ENCODE results near the gene PLD6.
A peak's percentile ranks its signal among the peaks of the same experiment; 100 is the strongest.
"Not testable (repeated sequence)": the region's sequence is repeated elsewhere in the genome, so short reads cannot be mapped to it uniquely, and the experiment has no call there.

The PLD6 gene

DNA sequence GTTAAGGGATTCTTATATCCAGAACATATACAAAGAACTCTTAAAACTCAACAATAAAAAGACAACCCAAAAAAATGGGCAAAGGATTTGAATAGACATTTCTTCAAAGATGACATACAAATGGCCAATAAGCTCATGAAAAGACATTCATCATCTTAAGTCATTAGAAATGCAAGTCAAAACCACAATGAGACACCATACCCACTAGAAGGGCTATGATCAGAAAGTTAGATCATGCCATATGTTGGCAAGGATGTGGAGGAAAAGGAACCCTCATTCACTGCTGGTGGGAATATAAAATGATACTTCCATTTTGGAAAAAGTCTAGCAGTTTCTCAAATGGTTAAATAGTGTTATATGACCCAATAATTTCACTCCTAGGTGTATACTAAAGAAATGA, 9.4 kb downstream of the PLD6 start:
- DNase-seq = no peak

DNA sequence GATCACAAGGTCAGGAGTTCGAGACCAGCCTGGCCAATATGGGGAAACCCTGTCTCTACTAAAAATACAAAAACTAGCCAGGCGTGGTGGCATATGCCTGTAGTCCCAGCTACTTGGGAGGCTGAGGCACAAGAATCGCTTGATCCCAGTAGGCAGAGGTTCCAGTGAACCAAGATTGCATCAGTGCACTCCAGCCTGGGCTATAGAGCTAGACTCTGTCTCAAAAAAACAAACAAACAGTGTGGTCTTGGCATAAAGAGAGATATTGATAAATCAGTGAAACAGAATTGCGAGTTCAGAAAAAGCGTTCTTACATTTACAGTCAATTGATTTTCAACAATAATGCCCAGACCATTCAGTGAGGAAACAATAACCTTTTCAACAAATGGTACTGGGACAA, 10.7 kb downstream of the PLD6 start:
- DNase-seq = not testable (repeated sequence)

GRCh38 chr17:17191961-17192381, 14.2 kb downstream of the PLD6 start:
- DNase-seq = no peak

GRCh38 chr17:17191346-17191792, 14.8 kb downstream of the PLD6 start:
- no peak for DNase-seq

DNA sequence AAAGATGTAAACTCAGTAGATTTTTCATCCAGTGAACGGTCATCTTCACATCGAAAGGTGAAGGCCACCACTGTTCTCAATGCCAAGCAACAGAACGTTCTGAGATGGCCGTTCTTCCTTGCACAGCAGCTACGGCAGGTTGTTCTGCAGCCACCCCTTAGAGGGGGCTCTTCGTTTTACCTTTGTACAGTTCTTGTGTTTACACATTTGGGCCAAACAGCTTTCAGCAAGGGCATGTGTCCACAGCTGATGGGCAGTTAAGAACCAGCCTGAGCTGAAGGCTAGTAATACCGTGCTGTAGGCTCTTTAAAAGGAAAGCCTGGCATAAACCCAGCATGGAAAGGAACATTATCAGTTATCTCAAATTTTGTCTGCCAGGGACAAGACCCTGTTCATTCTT, 15.9 kb downstream of the PLD6 start:
- DNase-seq = no peak

DNA sequence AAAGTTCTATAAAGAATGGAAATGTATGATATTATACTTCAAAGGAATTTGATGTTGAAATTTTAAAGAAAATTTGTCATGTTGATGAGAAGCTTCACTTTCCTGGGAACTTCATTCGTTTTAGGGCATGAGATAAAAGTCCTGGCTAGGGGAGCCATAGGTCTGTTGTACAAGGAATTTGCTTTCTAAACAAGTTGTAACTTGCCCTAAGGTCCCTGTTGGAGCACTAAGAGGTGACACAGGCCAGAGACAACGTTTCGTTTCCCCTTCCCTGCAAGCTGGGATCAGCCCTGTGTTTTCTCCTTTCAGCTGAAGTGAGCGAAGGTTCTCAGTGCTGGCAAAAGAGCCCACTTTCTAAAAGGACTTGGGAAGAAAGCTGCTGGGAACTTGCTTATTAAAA, 16.6 kb downstream of the PLD6 start:
- DNase-seq = no peak

DNA sequence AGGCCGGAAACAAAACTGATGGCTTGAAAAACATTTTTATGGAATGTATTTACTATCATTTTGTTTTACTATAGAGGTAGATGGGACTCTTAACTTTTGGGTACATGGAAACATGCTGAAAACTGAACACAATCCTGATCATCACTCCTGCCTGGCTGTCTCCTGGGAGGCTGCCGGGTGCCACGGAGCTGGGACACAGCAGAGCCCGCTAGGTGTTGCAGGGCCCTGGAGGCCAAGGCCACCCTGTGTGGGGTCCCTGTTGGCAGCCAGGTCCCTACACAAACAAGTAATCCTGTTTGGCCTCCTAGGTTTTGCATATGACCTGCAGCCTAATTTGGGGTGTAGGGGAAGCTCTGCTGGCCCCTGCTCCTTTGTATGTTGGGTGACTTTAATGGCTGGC, 17.5 kb downstream of the PLD6 start:
- no peak for DNase-seq

DNA sequence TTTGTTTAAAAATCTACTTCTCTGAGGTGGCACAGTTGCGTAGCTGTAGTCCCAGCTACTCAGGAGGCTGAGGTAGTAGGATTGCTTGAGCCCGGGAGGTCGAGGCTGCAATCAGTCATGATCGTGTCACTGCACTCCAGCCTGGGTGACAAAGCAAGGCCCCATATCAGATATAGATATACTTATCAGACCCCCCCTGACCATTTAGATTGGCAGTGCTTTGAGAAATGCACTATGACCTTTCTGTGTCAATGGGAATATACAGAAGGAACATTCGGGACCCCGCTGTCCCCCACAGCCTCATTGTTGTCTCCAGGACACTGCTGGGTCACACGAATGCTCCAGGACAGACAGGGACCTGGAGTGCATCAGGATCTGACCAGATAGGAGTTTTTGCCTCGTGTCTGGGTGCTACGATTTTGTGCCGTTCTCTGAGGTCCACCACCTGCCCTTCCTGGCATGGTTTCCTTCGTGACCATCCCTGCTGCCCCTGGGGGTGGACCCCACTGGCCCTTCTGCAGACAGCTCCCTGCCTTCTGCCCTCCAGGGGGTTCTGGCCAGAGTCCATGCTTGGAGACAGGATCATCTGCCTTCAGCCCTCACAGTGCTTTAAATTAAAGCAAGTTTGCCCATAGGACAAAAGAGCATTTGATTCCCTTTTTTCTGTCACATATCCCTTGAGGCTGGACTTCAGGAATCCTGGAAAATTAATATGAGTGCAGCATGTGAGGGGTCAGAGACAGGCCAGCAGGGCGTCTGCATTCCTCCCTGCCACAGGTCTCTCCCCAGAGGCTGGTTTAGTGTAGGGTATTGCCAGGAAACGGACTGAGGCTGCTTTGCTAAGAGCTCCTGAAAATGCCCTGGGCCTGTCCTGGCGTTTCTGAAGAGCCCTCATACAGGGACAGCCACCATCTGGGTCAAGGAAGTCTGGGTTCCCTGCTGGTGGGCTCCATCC, 19.3 kb downstream of the PLD6 start:
- no peak for DNase-seq

DNA sequence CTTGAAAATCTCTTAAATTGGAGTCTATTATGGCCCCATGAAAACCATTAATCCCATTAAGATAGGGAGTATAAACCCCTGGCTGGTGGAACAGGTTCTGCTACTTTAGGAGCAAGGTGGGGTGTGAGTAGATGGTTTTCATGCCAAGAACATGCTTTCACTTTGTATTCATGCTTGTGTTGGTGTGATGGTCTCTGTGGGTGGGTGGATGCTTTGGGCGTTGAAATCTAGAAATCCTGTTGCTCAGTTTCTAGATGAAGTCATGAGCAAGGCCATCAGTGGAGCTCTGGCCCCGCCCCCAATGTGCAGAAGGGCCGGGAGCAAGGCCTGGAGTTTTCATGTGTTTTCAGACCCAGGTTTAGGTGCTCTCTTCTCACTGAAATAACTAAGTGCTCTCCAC, 20.1 kb downstream of the PLD6 start:
- DNase-seq = no peak

GRCh38 chr17:17184985-17185757, 21.0 kb downstream of the PLD6 start:
- not testable (repeated sequence) for DNase-seq

DNA sequence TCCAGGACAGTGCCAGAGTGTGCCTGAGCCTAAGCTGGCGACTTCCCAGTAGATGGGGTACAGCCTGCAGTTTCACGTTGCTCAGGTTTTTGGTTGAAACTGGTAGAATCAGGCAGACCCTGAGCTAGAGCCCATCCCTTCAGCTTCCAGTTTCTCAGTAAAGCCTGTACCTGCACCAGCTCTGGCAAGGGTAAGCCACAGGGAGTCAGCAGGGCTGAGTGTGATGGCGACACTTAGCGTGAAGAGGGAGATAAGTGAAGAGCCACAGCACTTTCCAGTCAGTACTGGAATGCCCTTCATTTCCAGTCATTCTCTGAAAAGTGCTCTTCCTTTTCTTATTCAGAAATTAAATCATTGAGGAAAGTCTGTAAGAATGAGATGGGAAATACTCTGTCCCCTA, 22.4 kb downstream of the PLD6 start:
- no peak for DNase-seq

DNA sequence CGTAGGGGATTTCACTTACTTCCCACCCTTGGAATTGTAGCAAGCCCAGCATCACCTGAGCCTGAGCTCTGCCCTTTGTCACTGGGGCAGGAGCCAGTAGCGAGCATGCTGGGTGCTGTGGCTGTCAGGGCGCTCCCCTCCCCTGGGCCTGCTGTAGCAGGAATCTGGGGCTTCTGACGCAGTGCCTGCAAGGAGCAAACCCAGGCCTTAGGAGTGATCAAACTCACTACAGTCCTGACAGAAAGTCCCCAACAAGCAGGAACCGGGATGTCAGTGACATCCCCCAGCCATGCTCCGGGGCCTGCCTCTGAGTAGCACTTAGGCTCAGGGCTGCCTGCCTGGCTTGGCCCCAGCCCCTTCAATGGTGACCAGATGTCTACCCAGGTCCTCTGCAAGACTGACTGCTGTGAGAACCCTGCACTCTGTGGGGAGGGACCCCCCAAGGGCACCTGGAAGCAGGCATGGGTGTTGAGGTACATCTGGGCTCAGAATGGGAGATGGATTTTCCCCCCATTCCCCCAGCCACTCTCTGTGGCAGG, 23.5 kb downstream of the PLD6 start:
- no peak for DNase-seq

GRCh38 chr17:17181666-17182597, 24.2 kb downstream of the PLD6 start:
- peak; percentile 8 for DNase-seq

- no peak for DNase-seq
These were observed 25.2 kb downstream of the PLD6 start for GRCh38 chr17:17180741-17181525.

DNA sequence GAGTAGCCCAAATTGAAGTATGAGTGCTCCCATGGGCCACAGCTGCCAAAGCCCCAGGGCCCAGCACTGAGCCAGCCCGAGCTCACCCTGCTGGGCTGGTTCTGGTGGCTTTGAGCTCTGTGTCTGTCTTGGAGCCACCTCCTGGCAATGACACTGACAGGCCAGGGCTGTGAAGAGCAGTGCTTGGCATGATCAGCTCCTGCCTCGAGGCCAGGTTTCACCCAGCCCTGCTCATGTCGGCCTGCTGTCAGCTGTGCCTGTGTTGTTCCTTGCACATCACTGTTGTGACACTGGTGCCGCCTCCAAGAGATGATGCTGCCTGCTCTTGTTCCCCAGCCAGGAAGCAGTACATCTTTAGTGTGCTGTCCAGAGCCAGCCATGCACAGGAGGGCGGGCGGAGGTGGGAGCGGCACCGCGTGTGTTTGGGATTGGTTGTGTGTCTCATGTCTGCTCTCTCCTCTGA, 26.0 kb downstream of the PLD6 start:
- DNase-seq = no peak

- DNase-seq = no peak
These were observed 26.7 kb downstream of the PLD6 start for GRCh38 chr17:17179371-17179827.

DNA sequence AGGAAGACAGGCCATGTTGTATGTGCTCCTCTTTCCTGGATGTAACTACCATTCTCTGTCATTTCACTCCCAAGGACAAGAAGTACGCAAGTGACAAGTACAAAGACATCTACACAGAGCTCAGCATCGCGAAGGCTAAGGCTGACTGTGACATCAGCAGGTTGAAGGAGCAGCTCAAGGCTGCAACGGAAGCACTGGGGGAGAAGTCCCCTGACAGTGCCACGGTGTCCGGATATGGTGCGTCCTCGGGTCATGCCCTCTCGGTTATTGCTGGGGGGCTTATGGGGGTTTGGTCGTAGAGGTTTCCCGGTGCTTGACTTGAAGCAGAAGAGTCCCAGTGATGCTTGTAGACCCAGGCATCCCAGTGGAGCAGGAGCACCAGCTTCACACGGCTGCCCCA, 29.0 kb downstream of the PLD6 start:
- no peak for DNase-seq

- DNase-seq = no peak
These were observed 29.8 kb downstream of the PLD6 start for GRCh38 chr17:17176341-17176740.

DNA sequence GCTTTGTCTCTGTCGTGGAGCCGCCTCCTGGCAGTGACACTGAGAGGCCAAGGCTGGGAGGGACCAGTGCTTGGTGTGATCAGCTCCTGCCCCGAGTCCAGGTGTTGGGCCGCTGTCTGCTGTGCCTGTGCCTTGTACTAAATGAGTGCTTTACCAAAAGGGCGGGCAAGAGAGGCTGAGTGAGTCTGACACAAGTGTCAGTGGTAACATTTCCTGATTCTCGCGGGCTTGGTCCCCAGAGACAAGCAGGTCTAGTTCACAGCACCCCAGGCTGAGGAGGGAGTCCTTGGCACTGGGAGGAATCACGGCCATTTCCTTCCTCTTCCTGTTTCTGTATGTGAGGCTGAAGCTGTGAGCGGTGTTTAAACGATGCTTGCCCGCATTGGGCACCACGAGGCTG, 30.2 kb downstream of the PLD6 start:
- no peak for DNase-seq

DNA sequence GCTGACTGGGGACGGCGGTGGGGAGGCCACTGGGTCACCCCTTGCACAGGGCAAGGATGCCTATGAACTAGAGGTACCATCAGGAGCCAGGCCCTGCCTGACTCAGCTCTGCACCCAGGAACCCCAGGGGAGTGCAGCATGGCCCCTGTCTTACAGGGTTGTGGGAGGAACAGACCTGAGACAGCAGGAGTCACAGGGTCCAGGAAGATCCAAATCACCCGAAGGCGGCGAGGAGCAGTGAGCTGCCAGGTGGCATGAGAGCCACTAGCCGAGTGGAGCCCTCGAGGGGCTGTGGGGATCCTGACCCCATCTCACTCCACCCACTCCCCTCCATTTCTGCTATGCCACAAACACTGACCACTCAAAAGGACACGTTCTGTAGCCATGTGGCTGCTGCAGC, 30.8 kb downstream of the PLD6 start:
- no peak for DNase-seq

DNA sequence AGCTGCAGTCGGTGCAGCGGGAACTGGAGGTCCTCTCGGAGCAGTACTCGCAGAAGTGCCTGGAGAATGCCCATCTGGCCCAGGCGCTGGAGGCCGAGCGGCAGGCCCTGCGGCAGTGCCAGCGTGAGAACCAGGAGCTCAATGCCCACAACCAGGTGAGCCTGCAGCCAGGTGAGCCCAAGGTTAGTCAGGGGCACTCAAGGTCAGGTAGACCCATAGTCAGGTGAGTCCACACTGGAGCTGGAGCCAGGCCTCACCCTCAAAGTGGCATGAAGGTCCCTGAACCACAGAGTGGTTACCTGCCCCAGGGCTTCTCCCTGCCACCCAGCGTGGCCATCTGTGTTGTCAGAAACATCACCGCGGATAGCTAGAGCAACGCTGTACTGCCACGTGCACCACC, 32.2 kb downstream of the PLD6 start:
- DNase-seq = no peak

Measured in effector CD8-positive, alpha-beta T cell (primary cell).